Loucy (cell line): Measurements from ENCODE around the gene MYCBP2.

Experiments used
- H2AFZ ChIP-seq: fragments of 200-600 bp; sonication (generic); 2 replicates; pipeline ENCODE4 v1.6.0; 2016; ENCODE audit warnings: antibody characterized with exemption, mild to moderate bottlenecking, low read length, moderate library complexity
- H3F3A ChIP-seq: fragments of 200-600 bp; 2 replicates; pipeline ENCODE4 v1.6.0; 2016; ENCODE audit warnings: antibody characterized with exemption, low read depth, mild to moderate bottlenecking
- H3K27me3 ChIP-seq: fragments of 200-600 bp; sonication (generic); 2 replicates; pipeline ENCODE4 v1.6.1; 2014; ENCODE audit warnings: low read length, mild to moderate bottlenecking; ENCODE audit not compliant: insufficient read depth, poor library complexity, severe bottlenecking
- H3K36me3 ChIP-seq: fragments of 200-600 bp; sonication (generic); 2 replicates; pipeline ENCODE4 v1.6.1; 2016; ENCODE audit warnings: low read length; ENCODE audit not compliant: insufficient read depth
- H3K4me1 ChIP-seq: fragments of 200-600 bp; sonication (generic); 2 replicates; pipeline ENCODE4 v1.5.1; 2014; ENCODE audit warnings: low read length, mild to moderate bottlenecking; ENCODE audit not compliant: insufficient read depth, poor library complexity, severe bottlenecking
- H3K4me2 ChIP-seq: fragments of 200-600 bp; sonication (generic); 2 replicates; pipeline ENCODE4 v1.6.0; 2014; ENCODE audit warnings: antibody characterized with exemption, low read length, low read depth, mild to moderate bottlenecking; ENCODE audit not compliant: poor library complexity, severe bottlenecking
- H3K4me3 ChIP-seq: fragments of 200-600 bp; sonication (generic); 2 replicates; pipeline ENCODE4 v1.5.1; 2014; ENCODE audit warnings: low read length, mild to moderate bottlenecking, mixed read lengths; ENCODE audit not compliant: poor library complexity, severe bottlenecking
- H3K79me2 ChIP-seq: fragments of 200-600 bp; sonication (generic); 2 replicates; pipeline ENCODE4 v1.6.1; 2014; ENCODE audit warnings: low read length; ENCODE audit not compliant: insufficient read depth
- H3K9ac ChIP-seq: fragments of 200-600 bp; sonication (generic); 2 replicates; pipeline ENCODE4 v1.6.0; 2014; ENCODE audit warnings: mild to moderate bottlenecking, low read depth, low read length, moderate library complexity; ENCODE audit not compliant: poor library complexity, severe bottlenecking
- H3K9me2 ChIP-seq: fragments of 200-600 bp; sonication (generic); replicated peaks from 2 replicates; pipeline ENCODE4 v1.6.1; 2016; ENCODE audit warnings: low read depth, low read length, mixed read lengths
- H3K9me3 ChIP-seq: fragments of 200-600 bp; sonication (generic); 2 replicates; pipeline ENCODE4 v1.6.1; 2014; ENCODE audit warnings: mild to moderate bottlenecking, antibody characterized with exemption, low read length, low read depth; ENCODE audit not compliant: insufficient read depth
- H4K20me1 ChIP-seq: fragments of 200-600 bp; sonication (generic); 2 replicates; pipeline ENCODE4 v1.6.0; 2014; ENCODE audit warnings: antibody characterized with exemption, low read length, mild to moderate bottlenecking; ENCODE audit not compliant: insufficient read depth, poor library complexity, severe bottlenecking
- CTCF ChIP-seq: fragments of 200-600 bp; sonication (generic); conservative IDR thresholded peaks from 2 replicates; pipeline ENCODE4 v1.5.1; 2014; ENCODE audit warnings: mild to moderate bottlenecking, antibody characterized with exemption, low read length
- EZH2phosphoT487 ChIP-seq: fragments of 200-600 bp; IDR thresholded peaks from 2 replicates; pipeline ENCODE4 v1.6.1; 2018; ENCODE audit warnings: antibody characterized with exemption, mild to moderate bottlenecking, moderate library complexity, borderline replicate concordance

The MYCBP2 gene

GRCh38 chr13:77313923-77314322, 13.0 kb downstream of the MYCBP2 start:
- no peak overlapping the region for H3K4me3 ChIP-seq
- H3F3A ChIP-seq = no peaks in the 10 kb centered on the region
- H3K79me2 ChIP-seq = peaks cover 98% of the 10 kb centered on the region
- H3K9me3 ChIP-seq = no peaks in the 10 kb centered on the region
- H2AFZ ChIP-seq = no peak overlapping the region
- H4K20me1 ChIP-seq = peaks cover 63% of the 10 kb centered on the region
- H3K36me3 ChIP-seq = no peaks in the 10 kb centered on the region
- peaks cover 40% of the 10 kb centered on the region for H3K4me1 ChIP-seq
- no peaks in the 10 kb centered on the region for H3K9me2 ChIP-seq
- no peaks in the 10 kb centered on the region for H3K27me3 ChIP-seq
- H3K9ac ChIP-seq = no peak overlapping the region
- TF ChIP-seq EZH2phosphoT487 = no peak
- no peak for TF ChIP-seq CTCF
- no peak overlapping the region for H3K4me2 ChIP-seq

GRCh38 chr13:77312311-77312710, 14.6 kb downstream of the MYCBP2 start:
- Histone ChIP-seq H3K27me3 (no peaks in the 10 kb centered on the region), H3K9me2 (no peaks in the 10 kb centered on the region), H3K4me2 (peak overlapping the region; percentile 0), H3K9ac (no peak overlapping the region), H3K9me3 (no peaks in the 10 kb centered on the region), H2AFZ (no peak overlapping the region), H4K20me1 (peaks cover 71% of the 10 kb centered on the region), H3K79me2 (peaks cover 98% of the 10 kb centered on the region), H3F3A (no peaks in the 10 kb centered on the region), H3K4me1 (peaks cover 48% of the 10 kb centered on the region), H3K36me3 (no peaks in the 10 kb centered on the region), H3K4me3 (no peak overlapping the region)
- TF ChIP-seq EZH2phosphoT487 (no peak), CTCF (no peak)

GRCh38 chr13:77310579-77311279, 16.2 kb downstream of the MYCBP2 start:
- no peak overlapping the region for H3K9ac ChIP-seq
- H3K4me1 ChIP-seq = peaks cover 40% of the 10 kb centered on the region
- peaks cover 70% of the 10 kb centered on the region for H4K20me1 ChIP-seq
- peaks cover 97% of the 10 kb centered on the region for H3K79me2 ChIP-seq
- peak overlapping the region; percentile 5 for H3K4me2 ChIP-seq
- no peaks in the 10 kb centered on the region for H3K27me3 ChIP-seq
- H3F3A ChIP-seq = no peaks in the 10 kb centered on the region
- H3K36me3 ChIP-seq = no peaks in the 10 kb centered on the region
- no peak overlapping the region for H2AFZ ChIP-seq
- no peak overlapping the region for H3K4me3 ChIP-seq
- TF ChIP-seq CTCF (no peak), EZH2phosphoT487 (no peak)
- H3K9me2 ChIP-seq = no peaks in the 10 kb centered on the region
- no peaks in the 10 kb centered on the region for H3K9me3 ChIP-seq
